ENCODE measurements around the gene PNPLA4. TPM values are rescaled to one million over a fixed set of nuclear protein-coding genes. Genes with fewer than 3 reads are reported as not detected.

PNPLA4 gene
- total and polyA plus RNA-seq, 2 donors (not counting 3 experiments of a cell fraction or from before 2014, with no cell fraction given), result 8.8 to 13.1 TPM

GRCh38 chrX:7908821-7909220 lies 18.4 kb downstream of the PNPLA4 start:
- Histone ChIP-seq H3K9ac (replicated peaks; ENCODE audit: extremely low read depth, insufficient read depth, low read length) (no peak overlapping the region), H3K9me1 (replicated peaks; ENCODE audit: control insufficient read depth, extremely low read depth, insufficient read depth, low read length) (no peaks in the 10 kb centered on the region), H3K4me1 (ENCODE audit: control insufficient read depth, extremely low read depth, insufficient read depth, low read length) (no peaks in the 10 kb centered on the region), H2AFZ (ENCODE audit: low read depth, low read length) (no peak overlapping the region), H3K27ac (ENCODE audit: insufficient read depth, low read depth, low read length) (no peak overlapping the region), H3K27me3 (ENCODE audit: control insufficient read depth in 2 of 2, insufficient read depth in 2 of 2, low read length in 2 of 2) (no peaks in the 10 kb centered on the region), H3K4me3 (replicated peaks in 1 of 3; ENCODE audit: insufficient read depth in 1 of 3, low read depth in 1 of 3, low read length in 3 of 3) (no peak overlapping the region), H3K4me2 (ENCODE audit: insufficient read depth, low read length) (no peak overlapping the region), H3K9me3 (replicated peaks; ENCODE audit: control insufficient read depth, insufficient read depth, low read length) (no peaks in the 10 kb centered on the region), H3K79me2 (ENCODE audit: control insufficient read depth, insufficient read depth, low read length) (no peaks in the 10 kb centered on the region), H4K20me1 (replicated peaks; ENCODE audit: control insufficient read depth, extremely low read depth, insufficient read depth, low read length) (no peaks in the 10 kb centered on the region), H3K36me3 (ENCODE audit: control insufficient read depth in 2 of 2, extremely low read depth in 1 of 2, insufficient read depth in 2 of 2, low read length in 2 of 2) (no peaks in the 10 kb centered on the region)
- ChIA-PET POLR2A (no interaction called here), CTCF (no interaction called here)
- intact Hi-C loops (cut with micrococcal nuclease) (no loop called here), dilution Hi-C loops (cut with MboI; ENCODE audit: extremely low pct_ligation_motif_present, low sequenced_read_pairs) (no loop called here)
- no TSS peak for BruUV-seq (replicated peaks)
- FAIRE-seq (no peak), DNase-seq (ENCODE audit: low read depth, low spot score) (no peak)
- TF ChIP-seq JUN (IDR thresholded peaks at IDR 0.05; ENCODE audit: borderline replicate concordance, insufficient read depth, insufficient read length, low read depth) (no peak), POLR2AphosphoS5 (IDR thresholded peaks at IDR 0.05; ENCODE audit: insufficient read depth, low read depth, low read length) (no peak), EZH2 (IDR thresholded peaks at IDR 0.05; ENCODE audit: borderline replicate concordance, low read depth, low read length, severe bottlenecking) (no peak), MYC (IDR thresholded peaks at IDR 0.05; ENCODE audit: low read depth, low read length) (no peak), CTCF (IDR thresholded peaks at IDR 0.05; ENCODE audit: extremely low read depth in 1 of 2, insufficient read depth in 1 of 2, low read depth in 1 of 2, low read length in 2 of 2) (no peak), FOS (IDR thresholded peaks at IDR 0.05; ENCODE audit: borderline replicate concordance, insufficient read depth, low read length) (no peak), MAX (IDR thresholded peaks at IDR 0.05; ENCODE audit: insufficient read depth, insufficient read length) (no peak), POLR2A (IDR thresholded peaks at IDR 0.05; ENCODE audit: low read depth, low read length) (no peak), GATA2 (IDR thresholded peaks at IDR 0.05; ENCODE audit: insufficient read depth, insufficient read length, low read depth, low read length) (no peak)

All from endothelial cell of umbilical vein (primary cell).